ENCODE measurements around the gene ATP6V0A1. TPM values are rescaled to one million over a fixed set of nuclear protein-coding genes. Genes with fewer than 3 reads are reported as not detected.

Gene ATP6V0A1
- total RNA-seq, 4 donors from 2014 or later = 29.5 to 111 (median 64.5) TPM

- Histone ChIP-seq H3K27ac (peak overlapping the region; percentile 95 to 99), H3K4me1 (peaks cover 50 to 54% of the 10 kb centered on the region in 2 donors), H3K27me3 (no peaks in the 10 kb centered on the region), H3K9me3 (no peaks in the 10 kb centered on the region), H3K4me3 (no peak overlapping the region), H3K36me3 (no peaks in the 10 kb centered on the region)
- no peak for DNase-seq
- no peak for TF ChIP-seq POLR2A (IDR thresholded peaks at IDR 0.05)
- TF ChIP-seq CTCF (IDR thresholded peaks at IDR 0.05) = no peak
- intact Hi-C loops (cut with DNase I; ENCODE audit: low total_unique reads) = no loop called here
Measured at GRCh38 chr17:42522263-42522790, 63.6 kb downstream of the ATP6V0A1 start.

GRCh38 chr17:42522798-42523278, 64.2 kb downstream of the ATP6V0A1 start:
- TF ChIP-seq POLR2A (IDR thresholded peaks at IDR 0.05) = no peak
- TF ChIP-seq CTCF (IDR thresholded peaks at IDR 0.05) = no peak
- no peak overlapping the region for H3K4me3 ChIP-seq
- no peaks in the 10 kb centered on the region for H3K9me3 ChIP-seq
- no peaks in the 10 kb centered on the region for H3K36me3 ChIP-seq
- H3K4me1 ChIP-seq = peaks cover 45 to 49% of the 10 kb centered on the region in 2 donors
- DNase-seq = peak in 1 of 2 donors; percentile 19
- intact Hi-C loops (cut with DNase I; ENCODE audit: low total_unique reads) = no loop called here
- H3K27me3 ChIP-seq = no peaks in the 10 kb centered on the region
- peak overlapping the region; percentile 95 to 99 for H3K27ac ChIP-seq

GRCh38 chr17:42525221-42525620, 66.5 kb downstream of the ATP6V0A1 start:
- Histone ChIP-seq H3K27ac (peak overlapping the region; percentile 95 to 99), H3K27me3 (no peaks in the 10 kb centered on the region), H3K4me1 (peaks cover 29 to 30% of the 10 kb centered on the region in 2 donors), H3K4me3 (no peak overlapping the region), H3K36me3 (no peaks in the 10 kb centered on the region), H3K9me3 (no peaks in the 10 kb centered on the region)
- intact Hi-C loops (cut with DNase I; ENCODE audit: low total_unique reads) = loop anchor here (5.0 kb wide), 1 partner anchor 203 kb away; no protein-coding TSS in a partner anchor
- DNase-seq = peak in 1 of 2 donors; percentile 10
- TF ChIP-seq POLR2A (IDR thresholded peaks at IDR 0.05) = no peak

GRCh38 chr17:42526031-42526444, 67.4 kb downstream of the ATP6V0A1 start:
- Histone ChIP-seq H3K4me1 (peaks cover 22 to 23% of the 10 kb centered on the region in 2 donors), H3K27ac (peak overlapping the region; percentile 95 to 99)

GRCh38 chr17:42527932-42528331, 69.3 kb downstream of the ATP6V0A1 start:
- intact Hi-C loops (cut with DNase I; ENCODE audit: low total_unique reads) = loop anchor here (5.0 kb wide), 1 partner anchor 206 kb away; no protein-coding TSS in a partner anchor
- H3K4me3 ChIP-seq = no peak overlapping the region
- H3K36me3 ChIP-seq = no peaks in the 10 kb centered on the region
- peaks cover 3 to 4% of the 10 kb centered on the region in 2 donors for H3K4me1 ChIP-seq
- no peaks in the 10 kb centered on the region for H3K27me3 ChIP-seq
- TF ChIP-seq POLR2A (IDR thresholded peaks at IDR 0.05) (no peak), CTCF (IDR thresholded peaks at IDR 0.05) (no peak)
- no peak overlapping the region for H3K27ac ChIP-seq
- no peaks in the 10 kb centered on the region for H3K9me3 ChIP-seq
- no peak for DNase-seq

More at GRCh38 chr17:42526031-42526444, 67.4 kb downstream of the ATP6V0A1 start:
- Histone ChIP-seq H3K27me3 (no peaks in the 10 kb centered on the region), H3K36me3 (no peaks in the 10 kb centered on the region), H3K4me3 (no peak overlapping the region), H3K9me3 (no peaks in the 10 kb centered on the region)
- intact Hi-C loops (cut with DNase I; ENCODE audit: low total_unique reads) = loop anchor here (5.0 kb wide), 1 partner anchor 204 kb away; no protein-coding TSS in a partner anchor
- TF ChIP-seq POLR2A (IDR thresholded peaks at IDR 0.05) (no peak), CTCF (IDR thresholded peaks at IDR 0.05) (no peak)
- DNase-seq = no peak
